ENCODE results near the gene GALNTL6.

The GALNTL6 gene

GRCh38 chr4:172656055-172656454, 842.9 kb downstream of the GALNTL6 start:
- no peaks in the 10 kb centered on the region for H3K79me1 ChIP-seq (replicated peaks; ENCODE audit: low read length, poor library complexity, severe bottlenecking)
- H3K36me3 ChIP-seq (ENCODE audit: control insufficient read depth in 1 of 2, insufficient read depth in 2 of 2, low read depth in 1 of 2, low read length in 2 of 2): no peaks in the 10 kb centered on the region
- H4K8ac ChIP-seq (ENCODE audit: low read length): no peak overlapping the region
- no peak overlapping the region for H2BK15ac ChIP-seq (ENCODE audit: low read depth, poor library complexity, severe bottlenecking)
- no peaks in the 10 kb centered on the region for H3K27me3 ChIP-seq (ENCODE audit: control insufficient read depth in 1 of 2, insufficient read depth in 1 of 2, low read length in 2 of 2)
- H2BK5ac ChIP-seq (ENCODE audit: low read depth, low read length, poor library complexity, severe bottlenecking): no peak overlapping the region
- no peak overlapping the region for H3K9ac ChIP-seq (ENCODE audit: low read length)
- H3K9me3 ChIP-seq (ENCODE audit: control insufficient read depth, low read length): no peaks in the 10 kb centered on the region
- H3K23ac ChIP-seq (ENCODE audit: low read length in 2 of 2): no peak overlapping the region
- H2AK5ac ChIP-seq (ENCODE audit: low read length, severe bottlenecking): no peak overlapping the region
- no peaks in the 10 kb centered on the region for H3K4me1 ChIP-seq (ENCODE audit: control insufficient read depth, insufficient read depth, low read depth, low read length)
- H3K14ac ChIP-seq (ENCODE audit: low read length in 2 of 2): no peak overlapping the region
- H2BK12ac ChIP-seq (ENCODE audit: low read length in 2 of 2): no peak overlapping the region
- no peak overlapping the region for H2BK120ac ChIP-seq (ENCODE audit: low read depth, low read length)
- WGBS: 88% methylated on average over 5 of the region's 5 CpGs
- H3K4ac ChIP-seq (ENCODE audit: low read depth in 1 of 2, low read length in 2 of 2): no peak overlapping the region
- no peak overlapping the region for H3K18ac ChIP-seq (ENCODE audit: low read depth in 1 of 2, low read length in 2 of 2)
- no peak overlapping the region for H3K4me3 ChIP-seq (ENCODE audit: insufficient read depth in 1 of 2, low read depth in 1 of 2, low read length in 2 of 2)
- H2AFZ ChIP-seq (ENCODE audit: low read depth, low read length): no peak overlapping the region
- no peak overlapping the region for H4K91ac ChIP-seq (ENCODE audit: low read length)
- no peak for DNase-seq
- H3K27ac ChIP-seq (ENCODE audit: low read length, poor library complexity, severe bottlenecking): no peak overlapping the region
- no peak overlapping the region for H3K4me2 ChIP-seq (ENCODE audit: low read length, poor library complexity, severe bottlenecking)

- H3K9ac ChIP-seq (ENCODE audit: low read length): no peak overlapping the region
Observed at GRCh38 chr4:172657081-172657480, 843.9 kb downstream of the GALNTL6 start.

GRCh38 chr4:172660251-172660650, 847.0 kb downstream of the GALNTL6 start:
- Histone ChIP-seq H2BK5ac (ENCODE audit: low read depth, low read length, poor library complexity, severe bottlenecking) (no peak overlapping the region), H3K27ac (ENCODE audit: low read length, poor library complexity, severe bottlenecking) (no peak overlapping the region), H3K9me3 (ENCODE audit: control insufficient read depth, low read length) (no peaks in the 10 kb centered on the region), H2BK12ac (ENCODE audit: low read length in 2 of 2) (no peak overlapping the region), H3K27me3 (ENCODE audit: control insufficient read depth in 1 of 2, insufficient read depth in 1 of 2, low read length in 2 of 2) (no peaks in the 10 kb centered on the region), H2BK15ac (ENCODE audit: low read depth, poor library complexity, severe bottlenecking) (no peak overlapping the region), H3K23ac (ENCODE audit: low read length in 2 of 2) (no peak overlapping the region), H3K4me2 (ENCODE audit: low read length, poor library complexity, severe bottlenecking) (no peak overlapping the region), H3K4me1 (ENCODE audit: control insufficient read depth, insufficient read depth, low read depth, low read length) (no peaks in the 10 kb centered on the region), H3K4me3 (ENCODE audit: insufficient read depth in 1 of 2, low read depth in 1 of 2, low read length in 2 of 2) (no peak overlapping the region), H3K14ac (ENCODE audit: low read length in 2 of 2) (no peak overlapping the region), H3K4ac (ENCODE audit: low read depth in 1 of 2, low read length in 2 of 2) (no peak overlapping the region), H3K36me3 (ENCODE audit: control insufficient read depth in 1 of 2, insufficient read depth in 2 of 2, low read depth in 1 of 2, low read length in 2 of 2) (no peaks in the 10 kb centered on the region), H4K8ac (ENCODE audit: low read length) (no peak overlapping the region), H2BK120ac (ENCODE audit: low read depth, low read length) (no peak overlapping the region), H2AFZ (ENCODE audit: low read depth, low read length) (no peak overlapping the region), H4K91ac (ENCODE audit: low read length) (no peak overlapping the region), H3K18ac (ENCODE audit: low read depth in 1 of 2, low read length in 2 of 2) (no peak overlapping the region), H3K79me1 (replicated peaks; ENCODE audit: low read length, poor library complexity, severe bottlenecking) (no peaks in the 10 kb centered on the region), H2AK5ac (ENCODE audit: low read length, severe bottlenecking) (no peak overlapping the region), H3K9ac (ENCODE audit: low read length) (no peak overlapping the region)
- 78% methylated on average over 3 of the region's 3 CpGs for WGBS
- no peak for DNase-seq

More at GRCh38 chr4:172657081-172657480, 843.9 kb downstream of the GALNTL6 start:
- Histone ChIP-seq H3K27ac (ENCODE audit: low read length, poor library complexity, severe bottlenecking) (no peak overlapping the region), H3K9me3 (ENCODE audit: control insufficient read depth, low read length) (no peaks in the 10 kb centered on the region), H3K27me3 (ENCODE audit: control insufficient read depth in 1 of 2, insufficient read depth in 1 of 2, low read length in 2 of 2) (no peaks in the 10 kb centered on the region), H2AFZ (ENCODE audit: low read depth, low read length) (no peak overlapping the region), H2BK15ac (ENCODE audit: low read depth, poor library complexity, severe bottlenecking) (no peak overlapping the region), H3K4me2 (ENCODE audit: low read length, poor library complexity, severe bottlenecking) (no peak overlapping the region), H3K23ac (ENCODE audit: low read length in 2 of 2) (no peak overlapping the region), H3K36me3 (ENCODE audit: control insufficient read depth in 1 of 2, insufficient read depth in 2 of 2, low read depth in 1 of 2, low read length in 2 of 2) (no peaks in the 10 kb centered on the region), H2BK12ac (ENCODE audit: low read length in 2 of 2) (no peak overlapping the region), H3K18ac (ENCODE audit: low read depth in 1 of 2, low read length in 2 of 2) (no peak overlapping the region), H2AK5ac (ENCODE audit: low read length, severe bottlenecking) (no peak overlapping the region), H3K4me1 (ENCODE audit: control insufficient read depth, insufficient read depth, low read depth, low read length) (no peaks in the 10 kb centered on the region), H4K8ac (ENCODE audit: low read length) (no peak overlapping the region), H3K79me1 (replicated peaks; ENCODE audit: low read length, poor library complexity, severe bottlenecking) (no peaks in the 10 kb centered on the region), H3K4me3 (ENCODE audit: insufficient read depth in 1 of 2, low read depth in 1 of 2, low read length in 2 of 2) (no peak overlapping the region), H3K4ac (ENCODE audit: low read depth in 1 of 2, low read length in 2 of 2) (no peak overlapping the region), H2BK5ac (ENCODE audit: low read depth, low read length, poor library complexity, severe bottlenecking) (no peak overlapping the region), H4K91ac (ENCODE audit: low read length) (no peak overlapping the region), H3K14ac (ENCODE audit: low read length in 2 of 2) (no peak overlapping the region), H2BK120ac (ENCODE audit: low read depth, low read length) (no peak overlapping the region)
- WGBS: 96% methylated on average over 6 of the region's 6 CpGs
- no peak for DNase-seq

GRCh38 chr4:172662113-172662512, 848.9 kb downstream of the GALNTL6 start:
- DNase-seq: no peak
- no peak overlapping the region for H3K23ac ChIP-seq (ENCODE audit: low read length in 2 of 2)
- H4K8ac ChIP-seq (ENCODE audit: low read length): no peak overlapping the region
- H3K4me1 ChIP-seq (ENCODE audit: control insufficient read depth, insufficient read depth, low read depth, low read length): no peaks in the 10 kb centered on the region
- no peak overlapping the region for H2BK15ac ChIP-seq (ENCODE audit: low read depth, poor library complexity, severe bottlenecking)
- no peak overlapping the region for H2BK5ac ChIP-seq (ENCODE audit: low read depth, low read length, poor library complexity, severe bottlenecking)
- H2BK120ac ChIP-seq (ENCODE audit: low read depth, low read length): no peak overlapping the region
- 100% methylated on average over 2 of the region's 3 CpGs for WGBS
- no peak overlapping the region for H3K4ac ChIP-seq (ENCODE audit: low read depth in 1 of 2, low read length in 2 of 2)
- H3K27me3 ChIP-seq (ENCODE audit: control insufficient read depth in 1 of 2, insufficient read depth in 1 of 2, low read length in 2 of 2): no peaks in the 10 kb centered on the region
- H3K9ac ChIP-seq (ENCODE audit: low read length): no peak overlapping the region
- H3K79me1 ChIP-seq (replicated peaks; ENCODE audit: low read length, poor library complexity, severe bottlenecking): no peaks in the 10 kb centered on the region
- no peak overlapping the region for H2AK5ac ChIP-seq (ENCODE audit: low read length, severe bottlenecking)
- H3K18ac ChIP-seq (ENCODE audit: low read depth in 1 of 2, low read length in 2 of 2): no peak overlapping the region
- no peak overlapping the region for H2BK12ac ChIP-seq (ENCODE audit: low read length in 2 of 2)
- H3K9me3 ChIP-seq (ENCODE audit: control insufficient read depth, low read length): no peaks in the 10 kb centered on the region
- H3K4me3 ChIP-seq (ENCODE audit: insufficient read depth in 1 of 2, low read depth in 1 of 2, low read length in 2 of 2): no peak overlapping the region
- no peak overlapping the region for H2AFZ ChIP-seq (ENCODE audit: low read depth, low read length)
- no peaks in the 10 kb centered on the region for H3K36me3 ChIP-seq (ENCODE audit: control insufficient read depth in 1 of 2, insufficient read depth in 2 of 2, low read depth in 1 of 2, low read length in 2 of 2)
- H3K4me2 ChIP-seq (ENCODE audit: low read length, poor library complexity, severe bottlenecking): no peak overlapping the region
- H3K27ac ChIP-seq (ENCODE audit: low read length, poor library complexity, severe bottlenecking): no peak overlapping the region
- H4K91ac ChIP-seq (ENCODE audit: low read length): no peak overlapping the region
- H3K14ac ChIP-seq (ENCODE audit: low read length in 2 of 2): no peak overlapping the region
